ENCODE results near the gene RIC8A. TPM values are rescaled to one million over a fixed set of nuclear protein-coding genes. Genes with fewer than 3 reads are reported as not detected.
"Not testable (repeated sequence)": the region's sequence is repeated elsewhere in the genome, so short reads cannot be mapped to it uniquely, and the experiment has no call there.

Gene RIC8A
- total RNA-seq, result 10 to 100 TPM; 70.1 to 77.3 TPM
- 10 to 100 TPM; 30.6 to 65.6 TPM for polyA plus RNA-seq
- long read RNA-seq, donor 1, transcript RIC8A-201 (10 exons, 2,702 nt), result minor isoform, 7 of 377 reads
- long read RNA-seq, donor 1, transcript RIC8A-208 (8 exons, 2,565 nt), result minor isoform, 16 of 377 reads
- long read RNA-seq, donor 1, transcript RIC8A-203 (10 exons, 3,703 nt), result major isoform, 263 of 377 reads
- long read RNA-seq, donor 1, partial matches to known transcripts, result 18 of 377 reads
- long read RNA-seq, donor 1, other reads (novel, unspliced or antisense), result 66 of 377 reads
- long read RNA-seq, donor 2, transcript RIC8A-203 (10 exons, 3,703 nt), result major isoform, 37 of 67 reads
- long read RNA-seq, donor 2, partial matches to known transcripts, result 14 of 67 reads
- long read RNA-seq, donor 2, other reads (novel, unspliced or antisense), result 12 of 67 reads

GRCh38 chr11:207208-207862 is at the start of gene RIC8A, which contains the start of gene BET1L:
Gene RIC8A (plus strand): TSS chr11:207708. CDS start chr11:208855, 1,147 bp downstream.
Gene BET1L (minus strand): TSS chr11:207399. CDS start chr11:207321, 78 bp downstream.
- peaks cover 0 to 2% of the 10 kb centered on the region in 2 donors for H3K36me3 ChIP-seq (ENCODE audit: control insufficient read depth in 1 of 2, insufficient read depth in 2 of 2, low read length in 1 of 2)
- WGBS, 2 donors, result 0% methylated on average over 53 to 63 of the region's 63 CpGs
- intact Hi-C loops (cut with DNase I), result loop anchor here in 1 of 2 donors (5.0 kb wide), 3 partner anchors 150 to 300 kb away; partner anchors contain the start of gene RNH1

GRCh38 chr11:180242-180641 is 27.3 kb upstream of the RIC8A start:
- DNase-seq; intact Hi-C loops (cut with DNase I); H3K27me3 ChIP-seq (ENCODE audit: control insufficient read depth in 1 of 2, insufficient read depth in 2 of 2, low read length in 1 of 2); ATAC-seq (ENCODE audit: low FRiP score); H3K36me3 ChIP-seq (ENCODE audit: control insufficient read depth in 1 of 2, insufficient read depth in 2 of 2, low read length in 1 of 2); H3K4me3 ChIP-seq (ENCODE audit: low read length in 2 of 2); H3K9me3 ChIP-seq (ENCODE audit: control insufficient read depth, low read length); H3K27ac ChIP-seq (ENCODE audit: low read depth in 1 of 2, low read length in 2 of 2); H3K4me1 ChIP-seq (ENCODE audit: control insufficient read depth in 1 of 2, insufficient read depth in 2 of 2, low read length in 2 of 2): not testable (repeated sequence)
- 3 to 8% methylated on average over 1 of the region's 13 CpGs for WGBS, 2 donors

More at GRCh38 chr11:207208-207862, at the start of gene RIC8A, which contains the start of gene BET1L:
- peak; percentile 96 for ATAC-seq (ENCODE audit: low FRiP score)
- Histone ChIP-seq H3K27ac (ENCODE audit: low read depth in 1 of 2, low read length in 2 of 2) (peak within 1 kb of the TSS; percentile 65 to 83), H3K4me3 (ENCODE audit: low read length in 2 of 2) (peak within 1 kb of the TSS; percentile 69 to 79), H3K4me1 (ENCODE audit: control insufficient read depth in 1 of 2, insufficient read depth in 2 of 2, low read length in 2 of 2) (no peaks in the 10 kb centered on the region), H3K27me3 (ENCODE audit: control insufficient read depth in 1 of 2, insufficient read depth in 2 of 2, low read length in 1 of 2) (no peaks in the 10 kb centered on the region), H3K9me3 (ENCODE audit: control insufficient read depth, low read length) (no peaks in the 10 kb centered on the region)
- DNase-seq, result peak; percentile 97 to 98

GRCh38 chr11:189200-189783 is 18.2 kb upstream of the RIC8A start:
- H3K27ac ChIP-seq (ENCODE audit: low read depth in 1 of 2, low read length in 2 of 2); H3K9me3 ChIP-seq (ENCODE audit: control insufficient read depth, low read length); H3K4me1 ChIP-seq (ENCODE audit: control insufficient read depth in 1 of 2, insufficient read depth in 2 of 2, low read length in 2 of 2); H3K36me3 ChIP-seq (ENCODE audit: control insufficient read depth in 1 of 2, insufficient read depth in 2 of 2, low read length in 1 of 2); H3K4me3 ChIP-seq (ENCODE audit: low read length in 2 of 2); H3K27me3 ChIP-seq (ENCODE audit: control insufficient read depth in 1 of 2, insufficient read depth in 2 of 2, low read length in 1 of 2); intact Hi-C loops (cut with DNase I): not testable (repeated sequence)
- peak; percentile 42 to 57 for DNase-seq
- ATAC-seq (ENCODE audit: low FRiP score), result peak; percentile 80
- WGBS, 2 donors, result 75 to 79% methylated on average over 37 to 41 of the region's 55 CpGs

GRCh38 chr11:189843-190311 is 17.6 kb upstream of the RIC8A start:
- H3K27me3 ChIP-seq (ENCODE audit: control insufficient read depth in 1 of 2, insufficient read depth in 2 of 2, low read length in 1 of 2); H3K4me1 ChIP-seq (ENCODE audit: control insufficient read depth in 1 of 2, insufficient read depth in 2 of 2, low read length in 2 of 2); H3K27ac ChIP-seq (ENCODE audit: low read depth in 1 of 2, low read length in 2 of 2); H3K36me3 ChIP-seq (ENCODE audit: control insufficient read depth in 1 of 2, insufficient read depth in 2 of 2, low read length in 1 of 2); H3K9me3 ChIP-seq (ENCODE audit: control insufficient read depth, low read length); H3K4me3 ChIP-seq (ENCODE audit: low read length in 2 of 2); intact Hi-C loops (cut with DNase I): not testable (repeated sequence)
- ATAC-seq (ENCODE audit: low FRiP score) (peak; percentile 60), DNase-seq (peak; percentile 37 to 80)
- WGBS, 2 donors, result 51 to 61% methylated on average over 9 to 10 of the region's 25 CpGs

- intact Hi-C loops (cut with DNase I); H3K27me3 ChIP-seq (ENCODE audit: control insufficient read depth in 1 of 2, insufficient read depth in 2 of 2, low read length in 1 of 2); H3K36me3 ChIP-seq (ENCODE audit: control insufficient read depth in 1 of 2, insufficient read depth in 2 of 2, low read length in 1 of 2); H3K4me1 ChIP-seq (ENCODE audit: control insufficient read depth in 1 of 2, insufficient read depth in 2 of 2, low read length in 2 of 2); H3K4me3 ChIP-seq (ENCODE audit: low read length in 2 of 2); H3K9me3 ChIP-seq (ENCODE audit: control insufficient read depth, low read length); H3K27ac ChIP-seq (ENCODE audit: low read depth in 1 of 2, low read length in 2 of 2); ATAC-seq (ENCODE audit: low FRiP score): not testable (repeated sequence)
- peak; percentile 33 to 67 for DNase-seq
- 74 to 83% methylated on average over 5 of the region's 5 CpGs for WGBS, 2 donors
These were observed 17.0 kb upstream of the RIC8A start for GRCh38 chr11:190546-190945.

GRCh38 chr11:191490-192478 is 15.7 kb upstream of the RIC8A start:
- H3K27me3 ChIP-seq (ENCODE audit: control insufficient read depth in 1 of 2, insufficient read depth in 2 of 2, low read length in 1 of 2); intact Hi-C loops (cut with DNase I); H3K4me3 ChIP-seq (ENCODE audit: low read length in 2 of 2); H3K9me3 ChIP-seq (ENCODE audit: control insufficient read depth, low read length); H3K27ac ChIP-seq (ENCODE audit: low read depth in 1 of 2, low read length in 2 of 2); H3K4me1 ChIP-seq (ENCODE audit: control insufficient read depth in 1 of 2, insufficient read depth in 2 of 2, low read length in 2 of 2); H3K36me3 ChIP-seq (ENCODE audit: control insufficient read depth in 1 of 2, insufficient read depth in 2 of 2, low read length in 1 of 2): not testable (repeated sequence)
- peak; percentile 63 for ATAC-seq (ENCODE audit: low FRiP score)
- WGBS, 2 donors, result 43 to 69% methylated on average over 4 to 6 of the region's 8 CpGs
- DNase-seq, result peak; percentile 58 to 80

GRCh38 chr11:192674-193128 is 14.8 kb upstream of the RIC8A start, which contains the start of gene SCGB1C1:
Gene SCGB1C1 (plus strand): TSS chr11:193078. CDS start chr11:193100, 22 bp downstream.
- 79 to 82% methylated on average over 5 of the region's 11 CpGs for WGBS, 2 donors
- peak in 1 of 2 donors; percentile 15 for DNase-seq

More at GRCh38 chr11:192674-193128, 14.8 kb upstream of the RIC8A start, which contains the start of gene SCGB1C1:
- H3K27me3 ChIP-seq (ENCODE audit: control insufficient read depth in 1 of 2, insufficient read depth in 2 of 2, low read length in 1 of 2); H3K27ac ChIP-seq (ENCODE audit: low read depth in 1 of 2, low read length in 2 of 2); H3K4me3 ChIP-seq (ENCODE audit: low read length in 2 of 2); H3K4me1 ChIP-seq (ENCODE audit: control insufficient read depth in 1 of 2, insufficient read depth in 2 of 2, low read length in 2 of 2); H3K9me3 ChIP-seq (ENCODE audit: control insufficient read depth, low read length); intact Hi-C loops (cut with DNase I); H3K36me3 ChIP-seq (ENCODE audit: control insufficient read depth in 1 of 2, insufficient read depth in 2 of 2, low read length in 1 of 2): not testable (repeated sequence)
- ATAC-seq (ENCODE audit: low FRiP score), result peak; percentile 3

Data from aorta (tissue), 5 donors.